ENCODE results near the gene NR1H2. TPM values are rescaled to one million over a fixed set of nuclear protein-coding genes. Genes with fewer than 3 reads are reported as not detected.

The NR1H2 gene
- polyA plus RNA-seq, 3 donors: 77.1 to 111 (median 78.9) TPM

- no peaks in the 10 kb centered on the region for H3K27me3 ChIP-seq (ENCODE audit: control insufficient read depth in 2 of 2, insufficient read depth in 2 of 2, low read length in 2 of 2)
- H2AFZ ChIP-seq (ENCODE audit: insufficient read depth, low read depth, low read length, poor library complexity, severe bottlenecking): no peak overlapping the region
- H3K4me1 Mint-ChIP-seq: peaks cover 25% of the 10 kb centered on the region
- 21% methylated on average over 4 of the region's 10 CpGs for WGBS (ENCODE audit: insufficient coverage)
- H3K4me2 ChIP-seq (replicated peaks; ENCODE audit: extremely low read depth, low read length, poor library complexity, severe bottlenecking): no peak overlapping the region
- H3K9ac ChIP-seq (ENCODE audit: insufficient read depth, low read length, poor library complexity, severe bottlenecking): no peak overlapping the region
- peak overlapping the region; percentile 31 to 91 (median 82) for H3K27ac Mint-ChIP-seq
- H3K36me3 ChIP-seq (replicated peaks in 1 of 2; ENCODE audit: control insufficient read depth in 1 of 2, insufficient read depth in 2 of 2, low read length in 2 of 2): no peaks in the 10 kb centered on the region
- no peak overlapping the region for H3K4me3 Mint-ChIP-seq
- TF ChIP-seq CTCF (IDR thresholded peaks at IDR 0.05): no peak
- peaks cover 0 to 2% (median 0%) of the 10 kb centered on the region in 7 donors for H3K9me3 Mint-ChIP-seq
- peaks cover 32 to 38% of the 10 kb centered on the region in 2 donors for H3K4me1 ChIP-seq (ENCODE audit: control insufficient read depth in 1 of 2, insufficient read depth in 2 of 2, low read length in 2 of 2)
- peak overlapping the region; percentile 64 for H3K27ac ChIP-seq (ENCODE audit: low read depth in 1 of 2, low read length in 2 of 2)
- peaks cover 0 to under 1% of the 10 kb centered on the region in 2 donors for H3K36me3 Mint-ChIP-seq
- no peaks in the 10 kb centered on the region for H3K9me3 ChIP-seq (replicated peaks in 1 of 2; ENCODE audit: control insufficient read depth in 1 of 2, insufficient read depth in 1 of 2, low read length in 2 of 2)
- intact Hi-C loops (cut with micrococcal nuclease): no loop called here
- H4K20me1 ChIP-seq (ENCODE audit: insufficient read depth, low read length): peaks cover 2% of the 10 kb centered on the region
- peak in 2 of 3 donors; percentile 51 to 60 for DNase-seq
- peaks cover 0 to 5% (median 2%) of the 10 kb centered on the region in 3 donors for H3K27me3 Mint-ChIP-seq (ENCODE audit: low read depth in 3 of 3)
- H3K79me2 ChIP-seq (ENCODE audit: insufficient read depth, low read length): peaks cover under 1% of the 10 kb centered on the region
- H3K4me3 ChIP-seq (replicated peaks in 1 of 3; ENCODE audit: low read depth in 2 of 3, low read length in 3 of 3): no peak overlapping the region
These were observed 4.3 kb upstream of the NR1H2 start for GRCh38 chr19:50371914-50372475.

GRCh38 chr19:50377051-50377461 is 799 bp downstream of the NR1H2 start:
- Histone ChIP-seq H3K4me2 (replicated peaks; ENCODE audit: extremely low read depth, low read length, poor library complexity, severe bottlenecking) (peak overlapping the region; percentile 71), H3K9me3 (replicated peaks in 1 of 2; ENCODE audit: control insufficient read depth in 1 of 2, insufficient read depth in 1 of 2, low read length in 2 of 2) (no peaks in the 10 kb centered on the region), H3K4me1 (ENCODE audit: control insufficient read depth in 1 of 2, insufficient read depth in 2 of 2, low read length in 2 of 2) (peaks cover 17 to 20% of the 10 kb centered on the region in 2 donors), H3K79me2 (ENCODE audit: insufficient read depth, low read length) (peaks cover 20% of the 10 kb centered on the region), H4K20me1 (ENCODE audit: insufficient read depth, low read length) (peaks cover 52% of the 10 kb centered on the region), H3K27me3 (ENCODE audit: control insufficient read depth in 2 of 2, insufficient read depth in 2 of 2, low read length in 2 of 2) (no peaks in the 10 kb centered on the region), H3K9ac (ENCODE audit: insufficient read depth, low read length, poor library complexity, severe bottlenecking) (no peak overlapping the region), H3K4me3 (replicated peaks in 1 of 3; ENCODE audit: low read depth in 2 of 3, low read length in 3 of 3) (no peak overlapping the region), H3K36me3 (replicated peaks in 1 of 2; ENCODE audit: control insufficient read depth in 1 of 2, insufficient read depth in 2 of 2, low read length in 2 of 2) (peaks cover 49 to 50% of the 10 kb centered on the region in 2 donors), H2AFZ (ENCODE audit: insufficient read depth, low read depth, low read length, poor library complexity, severe bottlenecking) (no peak overlapping the region), H3K27ac (ENCODE audit: low read depth in 1 of 2, low read length in 2 of 2) (no peak overlapping the region)
- 65% methylated on average over 4 of the region's 7 CpGs for WGBS (ENCODE audit: insufficient coverage)
- Mint-ChIP-seq H3K9me3 (peaks cover 0 to 2% (median 0%) of the 10 kb centered on the region in 7 donors), H3K27me3 (ENCODE audit: low read depth in 3 of 3) (peaks cover 1 to 2% (median 2%) of the 10 kb centered on the region in 3 donors), H3K36me3 (peaks cover 44 to 51% of the 10 kb centered on the region in 2 donors), H3K4me3 (peak overlapping the region in 1 of 2 donors; percentile 50), H3K4me1 (peaks cover 17% of the 10 kb centered on the region), H3K27ac (peak overlapping the region in 6 of 7 donors; percentile 37 to 100 (median 84))
- TF ChIP-seq CTCF (IDR thresholded peaks at IDR 0.05): no peak
- intact Hi-C loops (cut with micrococcal nuclease): loop anchor here in 1 of 2 donors (2.0 to 5.0 kb wide), 2 partner anchors 40 to 134 kb away; partner anchors contain the start of genes JOSD2 and SPIB
- no peak for DNase-seq

All from CD14-positive monocyte (primary cell).